ENCODE results near the gene CES1.

- TF ChIP-seq EZH2 (IDR thresholded peaks at IDR 0.05; ENCODE audit: borderline replicate concordance, low read length) (no peak), CTCF (IDR thresholded peaks at IDR 0.05; ENCODE audit: low read length) (no peak)
Measured at GRCh38 chr16:55828680-55829079, 4.2 kb downstream of the CES1 start.

All from OCI-LY1 (cell line).